Muscle layer of colon (tissue), 2 donors: ENCODE results near the gene LYPD6B.
"Not testable (repeated sequence)": the region's sequence is repeated elsewhere in the genome, so short reads cannot be mapped to it uniquely, and the experiment has no call there.

Source experiments
- H3K27ac ChIP-seq: one replicate; pipeline ENCODE4 v1.7.0; 2013; ENCODE audit warnings: low read depth, mild to moderate bottlenecking, low read length, moderate library complexity
- H3K27me3 ChIP-seq, 2 donors: one replicate each; pipeline ENCODE4 v1.7.0; 2013; ENCODE audit warnings: low read length in 2 of 2, mild to moderate bottlenecking in 2 of 2; ENCODE audit not compliant: insufficient read depth in 2 of 2, control insufficient read depth in 1 of 2
- H3K36me3 ChIP-seq: one replicate; pipeline ENCODE4 v1.7.0; 2013; ENCODE audit warnings: mild to moderate bottlenecking, low read length; ENCODE audit not compliant: insufficient read depth
- H3K4me1 ChIP-seq: one replicate; pipeline ENCODE4 v1.7.0; 2013; ENCODE audit warnings: mild to moderate bottlenecking, low read length; ENCODE audit not compliant: insufficient read depth
- H3K4me3 ChIP-seq, 2 donors: one replicate each; pipeline ENCODE4 v1.7.0; 2013; ENCODE audit warnings: low read length in 2 of 2, low read depth in 1 of 2, mild to moderate bottlenecking in 1 of 2, moderate library complexity in 1 of 2
- H3K9ac ChIP-seq: one replicate; pipeline ENCODE4 v1.7.0; 2013; ENCODE audit warnings: low read length
- H3K9me3 ChIP-seq: one replicate; pipeline ENCODE4 v1.7.0; 2013; ENCODE audit warnings: mild to moderate bottlenecking, low read length
- donor health status: abdominal sarcoma.
- donor health status: Adenocarcinoma of cecum.

LYPD6B gene

DNA sequence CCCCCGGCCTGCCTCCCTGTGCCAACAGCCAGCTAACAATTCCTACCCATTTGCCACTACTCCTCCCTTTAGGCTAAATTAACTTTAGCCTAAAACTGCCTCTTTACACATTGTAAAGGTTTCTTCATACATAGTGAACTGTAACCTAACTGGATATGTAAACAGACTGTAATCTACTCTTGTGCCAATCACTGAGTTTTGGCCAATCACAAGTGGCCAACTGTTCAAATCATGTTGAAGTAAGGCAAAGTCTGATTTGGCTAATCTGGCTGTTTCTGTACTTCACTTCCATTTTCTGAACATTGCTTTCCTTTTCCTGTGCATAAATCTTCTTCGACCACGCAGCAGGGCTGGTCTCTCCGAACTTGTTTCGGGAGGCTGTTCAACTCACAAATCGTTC, 188.3 kb downstream of the LYPD6B start:
- H3K27me3 ChIP-seq = no peaks in the 10 kb centered on the region

DNA sequence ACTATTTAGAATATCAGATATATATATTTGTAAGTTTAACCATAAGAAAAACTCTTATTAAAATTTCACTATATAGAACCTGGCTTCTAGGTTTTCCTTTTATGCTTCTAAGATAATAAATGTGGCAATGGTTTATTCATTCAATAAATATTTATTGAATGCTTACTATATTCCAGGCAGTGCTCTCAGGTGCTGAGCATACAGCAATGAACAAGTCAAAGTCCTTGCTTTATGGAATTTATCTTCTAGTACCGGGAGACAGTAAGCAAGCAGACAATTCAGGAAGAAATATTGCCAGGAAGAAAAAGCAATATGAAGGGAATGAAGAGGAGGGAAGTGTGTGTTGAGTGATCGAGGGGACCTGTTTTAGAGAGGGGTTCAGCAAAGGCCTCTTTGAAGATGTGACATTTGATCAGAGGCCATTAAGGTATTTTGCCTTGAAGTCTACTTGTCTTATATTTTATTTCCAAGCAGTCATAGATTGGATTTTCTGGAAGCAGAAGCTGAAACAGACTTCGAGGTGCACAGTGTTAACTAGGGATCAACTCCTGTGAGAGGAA, 197.4 kb downstream of the LYPD6B start:
- no peaks in the 10 kb centered on the region for H3K9me3 ChIP-seq
- H3K9ac ChIP-seq = no peak overlapping the region
- no peaks in the 10 kb centered on the region for H3K36me3 ChIP-seq
- no peaks in the 10 kb centered on the region for H3K27me3 ChIP-seq
- H3K4me1 ChIP-seq = no peaks in the 10 kb centered on the region
- H3K27ac ChIP-seq = no peak overlapping the region
- no peak overlapping the region for H3K4me3 ChIP-seq

More for the DNA sequence above, 188.3 kb downstream of the LYPD6B start:
- Histone ChIP-seq H3K36me3 (no peaks in the 10 kb centered on the region), H3K9me3 (no peaks in the 10 kb centered on the region), H3K9ac (no peak overlapping the region), H3K4me3 (no peak overlapping the region), H3K4me1 (no peaks in the 10 kb centered on the region), H3K27ac (no peak overlapping the region)

DNA sequence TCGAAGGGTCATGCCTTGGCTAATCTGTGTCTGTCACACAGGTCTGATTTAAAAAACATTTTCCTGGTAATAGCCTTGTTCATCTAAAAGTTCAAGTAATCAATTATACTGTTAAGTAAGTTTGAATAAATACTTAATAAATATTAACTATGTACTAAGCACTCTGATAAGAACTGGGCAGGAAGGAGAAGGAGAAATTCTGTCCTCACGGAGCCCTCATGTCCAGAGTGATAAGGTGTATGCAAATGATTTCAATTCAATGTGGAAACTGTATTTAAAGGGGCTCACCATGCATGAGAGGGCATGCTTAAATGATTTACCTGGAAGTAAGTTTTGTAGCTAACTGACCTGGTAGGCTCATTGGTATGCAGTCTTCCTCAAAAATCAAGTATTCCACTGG, 197.9 kb downstream of the LYPD6B start:
- H3K4me1 ChIP-seq = no peaks in the 10 kb centered on the region
- no peak overlapping the region for H3K27ac ChIP-seq
- H3K9ac ChIP-seq = no peak overlapping the region
- H3K9me3 ChIP-seq = no peaks in the 10 kb centered on the region
- H3K4me3 ChIP-seq = no peak overlapping the region
- H3K27me3 ChIP-seq = no peaks in the 10 kb centered on the region
- no peaks in the 10 kb centered on the region for H3K36me3 ChIP-seq

DNA sequence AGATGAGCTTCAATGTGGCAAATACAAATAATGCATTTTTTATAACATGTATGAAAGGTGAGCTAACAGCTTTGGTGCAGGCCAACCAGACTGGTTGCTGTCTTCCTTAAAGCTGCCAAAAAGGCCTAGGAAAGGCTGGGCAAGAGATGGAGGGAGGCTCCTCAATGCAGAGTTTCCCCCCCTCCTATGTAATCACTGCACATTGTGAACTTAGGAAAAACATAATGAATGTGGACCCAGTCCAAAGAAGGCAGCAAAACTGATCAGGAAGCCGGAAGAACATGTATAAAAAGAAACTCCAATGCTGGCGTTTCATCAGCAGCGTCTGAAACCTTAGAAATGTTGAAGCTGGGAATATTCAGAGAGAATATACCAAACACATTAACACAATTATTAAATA, 207.7 kb downstream of the LYPD6B start:
- Histone ChIP-seq H3K36me3 (no peaks in the 10 kb centered on the region), H3K27ac (no peak overlapping the region), H3K4me1 (no peaks in the 10 kb centered on the region), H3K9ac (no peak overlapping the region), H3K27me3 (no peaks in the 10 kb centered on the region), H3K4me3 (no peak overlapping the region), H3K9me3 (no peaks in the 10 kb centered on the region)

DNA sequence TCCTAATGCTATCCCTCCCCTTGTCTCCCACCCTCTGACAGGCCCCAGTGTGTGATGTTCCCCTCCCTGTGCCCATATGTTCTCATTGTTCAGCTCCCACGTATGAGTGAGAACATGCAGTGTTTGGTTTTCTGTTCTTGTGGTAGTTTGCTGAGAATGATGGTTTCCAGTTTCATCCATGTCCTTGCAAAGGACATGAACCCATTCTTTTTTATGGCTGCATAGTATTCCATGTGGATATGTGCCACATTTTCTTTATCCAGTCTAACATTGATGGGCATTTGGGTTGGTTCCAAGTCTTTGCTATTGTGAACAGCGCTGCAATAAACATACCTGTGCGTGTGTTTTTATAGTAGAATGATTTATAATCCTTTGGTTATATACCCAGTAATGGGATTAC, 212.9 kb downstream of the LYPD6B start:
- H3K4me1 ChIP-seq, H3K9ac ChIP-seq, H3K36me3 ChIP-seq, H3K4me3 ChIP-seq, H3K9me3 ChIP-seq, H3K27me3 ChIP-seq, H3K27ac ChIP-seq: not testable (repeated sequence)

DNA sequence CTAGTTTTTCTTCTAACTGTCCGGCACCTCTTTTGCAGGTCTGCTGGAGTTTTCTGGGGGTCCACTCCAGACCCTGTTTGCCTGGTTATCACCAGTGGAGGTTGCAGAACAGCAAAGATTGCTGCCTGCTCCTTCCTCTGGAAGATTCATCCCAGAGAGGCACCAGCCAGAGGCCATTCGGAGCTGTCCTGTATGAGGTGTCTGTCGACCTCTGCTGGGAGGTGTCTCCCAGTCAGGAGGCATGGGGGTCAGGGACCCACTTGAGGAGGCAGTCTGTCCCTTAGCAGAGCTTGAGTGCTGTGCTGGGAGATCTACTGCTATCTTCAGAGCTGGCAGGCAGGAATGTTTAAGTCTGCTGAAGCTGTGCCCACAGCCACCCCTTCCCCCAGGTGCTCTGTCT, 218.4 kb downstream of the LYPD6B start:
- H3K9me3 ChIP-seq, H3K9ac ChIP-seq, H3K4me1 ChIP-seq, H3K27ac ChIP-seq, H3K4me3 ChIP-seq, H3K27me3 ChIP-seq, H3K36me3 ChIP-seq: not testable (repeated sequence)

DNA sequence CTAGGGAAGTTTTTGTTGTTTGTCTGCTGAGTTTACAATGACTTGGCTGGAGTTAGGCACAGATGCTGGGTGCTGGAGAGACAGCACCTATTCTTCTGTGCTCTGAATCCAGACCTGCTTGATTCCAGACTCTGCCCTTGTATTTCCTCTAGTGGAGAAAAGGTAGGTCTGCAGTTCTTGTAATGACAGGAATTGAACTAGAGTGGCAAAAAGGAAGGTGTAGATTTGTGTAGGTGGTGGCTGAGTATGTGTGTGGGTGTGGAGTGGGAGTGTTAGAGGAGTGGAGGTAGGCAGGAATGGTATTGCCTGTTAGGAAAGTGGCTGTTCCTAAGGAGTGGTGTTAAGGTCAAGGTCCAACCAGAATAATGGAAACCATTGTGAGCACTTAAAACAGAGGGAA, 220.0 kb downstream of the LYPD6B start:
- no peaks in the 10 kb centered on the region for H3K9me3 ChIP-seq
- no peaks in the 10 kb centered on the region for H3K4me1 ChIP-seq
- no peak overlapping the region for H3K27ac ChIP-seq
- no peak overlapping the region for H3K4me3 ChIP-seq
- H3K27me3 ChIP-seq = no peaks in the 10 kb centered on the region
- no peak overlapping the region for H3K9ac ChIP-seq
- H3K36me3 ChIP-seq = no peaks in the 10 kb centered on the region

DNA sequence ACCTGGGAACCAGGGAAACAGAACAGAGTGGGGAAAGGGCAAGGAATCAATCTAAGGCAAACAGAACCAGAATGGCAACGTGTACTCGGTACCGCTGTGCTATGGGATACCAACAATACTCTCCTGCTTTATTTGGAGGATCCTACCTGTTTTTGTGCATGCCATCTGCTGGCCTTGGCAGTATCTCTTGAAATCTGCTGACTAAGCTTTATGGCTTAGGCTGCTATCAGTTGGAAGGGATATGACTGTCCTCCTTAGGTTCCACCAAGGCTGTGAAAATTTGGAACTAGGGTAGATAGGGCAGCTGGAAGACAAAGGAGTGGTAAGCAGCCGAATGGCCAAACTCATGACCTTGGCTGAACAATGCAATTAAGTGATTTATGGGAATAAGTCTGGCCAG, 220.6 kb downstream of the LYPD6B start:
- no peaks in the 10 kb centered on the region for H3K4me1 ChIP-seq
- H3K9me3 ChIP-seq = no peaks in the 10 kb centered on the region
- H3K27ac ChIP-seq = no peak overlapping the region
- no peaks in the 10 kb centered on the region for H3K36me3 ChIP-seq
- H3K9ac ChIP-seq = no peak overlapping the region
- H3K4me3 ChIP-seq = no peak overlapping the region
- H3K27me3 ChIP-seq = no peaks in the 10 kb centered on the region

DNA sequence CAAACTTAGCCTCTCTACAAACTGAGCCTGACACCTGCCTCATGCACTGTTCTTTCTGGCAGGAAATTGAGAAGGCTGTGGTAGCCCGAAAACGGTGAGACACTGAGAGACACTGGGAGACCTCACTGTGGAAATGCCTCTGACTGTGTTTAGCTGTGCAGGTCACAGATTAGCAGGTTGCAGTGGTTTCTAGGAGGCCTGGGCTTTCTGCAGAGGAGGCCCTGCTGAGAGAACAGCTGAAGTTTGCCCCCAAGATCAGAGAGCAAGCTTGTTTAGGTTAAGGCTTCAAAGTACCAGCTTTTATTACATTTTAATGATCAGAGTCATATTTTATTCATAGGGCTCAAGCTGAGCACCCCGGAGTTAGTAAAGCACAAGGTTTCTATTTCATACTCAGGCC, 223.2 kb downstream of the LYPD6B start:
- Histone ChIP-seq H3K36me3 (no peaks in the 10 kb centered on the region), H3K9me3 (no peaks in the 10 kb centered on the region), H3K27ac (no peak overlapping the region)

More for the DNA sequence above, 223.2 kb downstream of the LYPD6B start:
- no peaks in the 10 kb centered on the region for H3K4me1 ChIP-seq
- no peaks in the 10 kb centered on the region for H3K27me3 ChIP-seq
- no peak overlapping the region for H3K4me3 ChIP-seq
- no peak overlapping the region for H3K9ac ChIP-seq
